ENCODE data around the gene EXOC3.
"Not testable (repeated sequence)": the region's sequence is repeated elsewhere in the genome, so short reads cannot be mapped to it uniquely, and the experiment has no call there.

EXOC3 gene

DNA sequence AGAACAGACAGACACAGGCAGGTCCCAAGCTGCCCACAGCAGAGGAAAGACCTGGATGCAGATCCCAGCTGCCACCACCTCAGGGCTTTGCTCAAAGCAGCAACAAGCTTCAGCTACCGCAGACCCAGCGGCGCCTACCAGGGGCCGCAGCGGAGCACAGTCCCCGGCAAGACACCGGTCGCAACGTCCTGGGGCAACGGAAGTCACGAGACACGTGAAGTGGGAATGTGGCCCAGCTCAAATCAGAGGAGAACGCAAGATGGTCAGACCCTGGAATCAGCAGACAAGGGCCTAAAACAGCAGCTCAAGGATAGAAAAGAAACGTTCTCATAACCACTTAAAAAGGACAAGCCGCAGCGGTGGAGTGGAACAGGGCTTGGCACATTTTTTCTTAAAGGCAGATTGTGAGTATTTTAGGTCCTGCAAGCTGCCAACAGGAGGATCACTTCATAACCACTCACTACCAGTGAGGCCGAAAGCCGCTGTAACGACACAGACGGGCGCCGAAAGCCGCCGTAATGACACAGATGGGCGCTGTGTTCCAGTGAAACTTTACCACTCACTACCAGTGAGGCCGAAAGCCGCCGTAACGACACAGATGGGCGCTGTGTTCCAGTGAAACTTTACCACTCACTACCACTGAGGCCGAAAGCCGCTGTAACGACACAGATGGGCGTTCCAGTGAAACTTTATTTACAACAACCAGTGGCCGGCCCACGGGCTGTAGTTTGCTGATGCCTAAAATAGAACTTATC is 59.5 kb downstream of the EXOC3 start:
- no peak for DNase-seq
- ATAC-seq: no peak

DNA sequence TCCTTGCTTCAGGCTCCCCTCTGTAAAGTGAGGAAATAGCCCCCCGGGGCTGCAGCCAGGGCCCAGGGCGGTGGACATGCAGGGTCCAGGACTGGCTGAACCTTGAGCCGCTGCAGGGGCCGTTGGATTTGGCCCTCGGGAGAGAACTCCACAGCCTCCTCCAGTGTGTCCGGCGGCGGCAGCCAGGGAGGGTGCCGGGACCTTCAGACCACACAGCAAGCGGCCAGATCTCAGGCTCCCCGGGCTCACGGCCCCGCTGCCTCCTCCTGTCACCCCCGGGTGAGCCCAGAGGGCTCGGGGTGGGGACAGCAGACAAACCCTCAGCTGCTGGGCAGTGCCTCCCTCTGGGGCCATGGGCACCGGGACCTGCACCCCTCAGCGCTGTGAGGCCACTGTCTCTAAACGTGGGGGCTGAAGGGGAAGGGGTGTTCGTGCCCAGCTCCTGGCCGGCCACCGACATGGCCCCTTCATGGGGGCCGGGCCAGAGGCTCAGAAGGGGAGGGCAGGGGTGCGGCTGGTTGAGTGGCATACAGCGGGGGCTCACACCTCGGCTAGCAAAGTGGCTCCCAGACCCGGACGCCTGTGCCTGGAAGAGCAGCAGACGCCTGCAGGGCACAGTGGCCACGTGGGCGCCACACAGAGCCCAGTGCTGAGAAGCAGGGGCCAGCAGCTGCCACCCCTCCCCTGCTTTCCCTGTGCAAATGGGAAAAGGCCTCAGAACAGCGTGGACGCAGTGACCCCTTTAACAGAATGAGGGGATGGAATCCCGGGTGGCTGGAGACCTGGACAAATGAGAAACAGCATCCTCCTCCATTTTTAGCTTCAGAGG is 61.6 kb downstream of the EXOC3 start:
- no peak for DNase-seq
- no peak for ATAC-seq

DNA sequence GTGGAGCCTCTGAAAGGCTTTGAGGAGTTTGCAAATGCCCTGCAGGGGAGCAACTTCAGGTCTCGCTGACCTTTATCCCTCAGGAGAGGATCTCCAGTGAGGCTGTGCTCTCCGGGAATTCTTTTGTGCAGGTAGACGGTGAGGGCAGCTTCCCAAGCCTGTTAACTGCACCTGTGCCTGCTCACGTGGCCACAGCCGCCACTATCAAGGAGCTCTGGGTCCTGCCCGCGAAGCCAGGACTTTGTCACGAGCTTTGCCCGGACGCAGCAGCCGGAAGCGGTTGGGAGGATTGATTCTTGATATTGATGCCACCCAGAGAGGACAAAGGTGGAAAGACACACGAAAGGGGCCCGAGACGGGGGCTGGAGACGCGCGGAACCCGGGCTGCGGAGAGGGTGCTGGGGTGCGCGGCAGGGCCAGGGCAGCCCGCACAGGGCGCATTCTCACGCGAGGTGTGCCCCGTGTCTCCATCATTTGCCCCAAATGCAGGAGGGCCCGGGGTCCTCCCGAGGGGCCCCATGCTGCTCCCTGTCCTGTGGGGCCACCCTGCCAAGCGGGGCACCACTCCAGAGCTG is 63.1 kb downstream of the EXOC3 start:
- DNase-seq (no peak), ATAC-seq (no peak)

DNA sequence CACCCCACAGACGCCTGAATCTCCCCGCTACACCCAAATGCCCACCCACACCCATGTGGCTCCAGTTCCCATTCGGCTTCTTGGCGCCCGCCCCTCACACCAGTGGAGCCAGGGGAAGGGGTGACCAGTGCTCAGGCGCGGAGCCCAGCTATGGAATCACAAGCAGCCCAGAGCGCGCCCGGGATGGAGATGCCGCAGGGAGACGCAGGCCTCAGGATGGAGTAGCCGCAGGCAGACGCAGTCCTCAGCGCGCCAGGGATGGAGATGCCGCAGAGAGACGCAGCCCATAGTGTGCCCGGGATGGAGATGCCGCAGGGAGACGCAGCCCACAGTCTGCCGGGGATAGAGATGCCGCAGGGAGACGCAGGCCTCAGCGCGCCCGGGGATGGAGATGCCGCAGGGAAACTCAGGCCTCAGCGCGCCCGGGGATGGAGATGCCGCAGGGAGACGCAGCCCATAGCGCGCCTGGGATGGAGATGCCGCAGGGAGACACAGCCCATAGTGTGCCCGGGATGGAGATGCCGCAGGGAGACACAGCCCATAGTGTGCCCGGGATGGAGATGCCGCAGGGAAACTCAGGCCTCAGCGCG is 65.1 kb downstream of the EXOC3 start:
- not testable (repeated sequence) for DNase-seq, ATAC-seq

DNA sequence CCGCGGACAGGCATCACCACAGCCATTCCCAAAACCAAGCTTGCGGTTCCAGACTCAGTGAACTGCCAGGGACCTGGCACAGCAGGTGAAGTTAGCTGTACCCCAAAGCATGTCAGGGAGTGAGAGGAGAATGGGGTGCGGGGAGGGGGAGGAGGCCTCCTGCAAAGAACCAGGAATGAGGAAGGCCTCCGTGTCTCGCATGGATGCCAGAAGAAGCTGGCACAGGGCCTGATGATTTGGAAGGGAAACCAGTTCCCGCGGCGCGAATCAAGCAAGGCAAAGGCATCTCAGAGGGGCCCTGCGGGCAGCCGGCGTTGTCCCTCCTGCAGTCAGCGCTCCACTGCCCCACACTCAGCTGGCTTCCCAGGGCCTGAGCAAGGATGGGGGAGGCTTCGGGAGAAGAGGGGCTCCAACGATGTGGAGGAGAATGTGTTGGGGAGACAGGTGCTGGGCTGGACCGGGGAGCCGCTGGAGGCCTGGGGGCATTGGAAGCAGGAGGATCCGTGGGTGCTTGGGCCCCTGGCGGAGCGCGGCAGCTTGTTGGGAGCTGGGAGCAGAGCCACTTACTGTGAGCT is 66.7 kb downstream of the EXOC3 start:
- ATAC-seq (no peak), DNase-seq (no peak)

DNA sequence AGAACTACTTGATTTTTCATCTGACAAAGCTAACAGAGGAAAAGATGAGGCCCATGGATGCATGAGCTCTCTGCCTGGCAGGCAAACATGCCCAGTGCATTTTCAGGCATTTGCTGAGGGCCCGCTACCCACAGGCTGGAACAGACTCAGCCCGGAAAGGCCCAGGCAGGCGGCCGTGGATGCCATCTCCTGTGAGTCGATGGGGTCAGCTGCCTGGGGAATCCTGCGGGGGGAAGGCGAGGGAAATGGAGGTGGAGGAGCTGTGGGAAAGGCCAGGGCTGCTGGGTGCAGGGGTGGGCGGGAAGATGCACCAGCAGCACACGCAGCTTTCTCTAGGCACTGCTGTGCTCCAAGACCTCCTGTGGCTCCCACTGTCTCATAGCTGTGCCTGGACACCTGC is 67.5 kb downstream of the EXOC3 start:
- no peak for ATAC-seq
- DNase-seq: no peak

DNA sequence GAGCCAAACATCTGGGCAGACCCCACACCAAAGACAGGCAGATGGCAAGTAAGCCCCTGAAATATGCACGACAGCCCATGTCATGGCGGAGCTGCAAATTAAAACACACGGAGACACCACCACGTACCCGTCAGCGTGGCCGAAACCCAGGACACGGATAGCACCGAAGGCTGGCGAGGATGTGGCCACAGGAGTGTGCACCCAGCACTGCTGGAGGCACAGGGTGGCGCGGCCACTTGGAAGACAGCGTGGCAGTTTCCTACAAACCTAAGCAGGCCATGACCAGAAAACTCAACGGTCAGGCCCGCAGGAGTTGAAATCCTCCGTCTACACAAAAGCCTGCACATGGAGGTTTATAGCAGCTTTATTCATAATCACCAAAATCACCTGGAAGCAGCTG is 68.5 kb downstream of the EXOC3 start:
- DNase-seq (no peak), ATAC-seq (no peak)

DNA sequence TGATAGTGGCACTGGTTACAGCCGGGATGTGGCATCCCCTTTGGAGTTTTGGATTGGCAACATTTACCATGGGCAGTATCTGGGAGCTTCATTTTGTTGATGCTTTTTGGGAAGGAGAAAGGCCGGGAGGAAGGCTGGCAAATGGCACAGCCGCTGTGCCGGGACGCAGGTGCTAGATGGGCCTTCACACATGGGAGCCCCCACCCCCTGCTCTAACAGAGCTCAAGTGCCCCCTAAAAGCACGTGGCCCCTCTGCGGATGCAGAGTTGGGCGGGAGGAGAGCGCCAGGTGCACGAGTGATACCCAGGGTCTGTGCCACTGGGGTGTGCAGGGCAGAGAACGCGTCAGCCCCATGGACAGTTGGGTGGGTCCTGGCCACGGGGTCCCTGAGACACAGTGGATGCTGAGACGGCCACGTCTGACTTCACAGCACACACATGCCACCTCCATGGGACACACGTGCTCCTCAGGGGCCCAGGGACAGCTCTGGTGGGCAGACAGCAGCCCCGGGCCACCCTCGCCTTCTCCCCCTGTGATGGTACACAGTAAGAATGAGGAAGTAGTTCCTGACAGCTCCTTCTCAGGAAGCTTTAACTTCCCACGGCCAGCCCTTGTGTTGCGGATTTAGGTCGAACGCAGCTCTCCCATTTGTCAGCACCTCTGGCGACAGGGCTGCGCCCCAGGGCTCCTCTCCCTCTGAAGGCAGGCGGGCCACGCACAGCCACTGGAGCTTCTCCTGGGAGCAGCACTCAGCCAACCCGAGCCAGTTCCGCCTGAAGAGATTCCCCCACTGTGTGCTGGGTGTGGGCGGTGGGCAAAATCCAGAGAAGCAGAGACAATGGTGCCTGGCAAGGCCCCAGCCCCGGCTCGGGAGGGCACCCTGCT is 70.5 kb downstream of the EXOC3 start:
- ATAC-seq: no peak
- DNase-seq: no peak

DNA sequence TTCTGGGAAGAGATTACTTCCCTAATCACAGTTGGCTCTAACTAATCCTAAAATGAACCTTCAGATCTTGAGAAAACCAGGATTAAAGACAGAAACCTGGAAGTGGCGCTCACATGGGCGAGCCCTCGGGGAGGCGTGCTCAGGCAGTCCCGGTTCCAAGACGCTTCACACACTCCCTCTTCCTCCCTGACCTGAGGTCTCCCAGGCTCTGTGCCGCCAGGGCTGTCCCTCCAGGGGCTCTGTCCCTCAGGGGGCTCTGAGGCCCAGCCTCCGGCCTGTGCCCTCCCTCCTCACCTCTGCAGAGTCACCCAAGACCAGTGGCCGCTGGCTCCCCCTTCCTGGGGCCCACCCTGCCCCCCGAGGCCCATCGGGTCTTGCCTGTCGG is 71.1 kb downstream of the EXOC3 start:
- ATAC-seq (no peak), DNase-seq (no peak)

DNA sequence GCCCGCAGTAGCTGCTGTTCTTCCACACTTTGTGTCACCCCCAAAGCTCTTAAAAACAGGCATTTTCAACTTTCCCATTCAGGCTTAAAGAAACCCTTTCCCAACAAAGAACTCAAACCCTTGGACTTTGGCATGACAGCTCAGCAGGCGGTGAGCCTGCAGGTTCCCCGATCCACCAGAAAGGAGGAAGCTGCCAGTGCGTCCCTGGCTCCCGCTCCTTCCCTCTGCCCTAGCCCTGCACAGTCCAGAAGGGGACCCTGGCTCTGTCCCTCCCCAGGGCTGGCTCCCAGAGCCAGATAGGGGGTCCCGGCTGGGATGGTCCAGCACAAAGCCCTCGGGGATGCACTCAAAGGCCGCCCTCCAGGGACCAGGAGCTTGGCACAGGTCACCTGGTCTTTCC is 71.7 kb downstream of the EXOC3 start:
- DNase-seq: no peak
- no peak for ATAC-seq

DNA sequence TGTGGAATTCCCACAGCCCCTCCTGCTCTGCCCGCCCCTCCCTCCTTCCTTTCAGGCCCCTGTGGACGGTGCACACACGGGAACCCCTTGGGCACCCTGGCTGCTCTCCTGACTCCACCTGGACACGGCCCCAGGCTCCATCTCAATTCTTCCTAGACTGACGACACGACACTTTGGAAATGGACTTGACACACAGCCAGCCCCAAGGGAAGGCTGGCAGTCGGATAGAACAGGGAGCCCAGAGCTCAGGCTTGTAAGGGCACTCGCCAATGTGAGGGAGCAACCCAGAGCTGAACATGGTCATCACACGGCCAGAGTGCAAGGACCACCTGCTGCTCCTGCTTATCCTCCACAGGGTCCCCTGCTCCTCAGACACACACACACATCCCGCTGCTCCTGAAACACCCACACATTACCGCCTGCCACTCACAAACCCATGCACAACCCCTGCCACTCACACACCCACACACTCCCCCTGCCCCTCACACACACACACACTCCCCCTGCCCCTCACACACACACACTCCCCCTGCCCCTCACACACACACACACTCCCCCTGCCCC is 72.4 kb downstream of the EXOC3 start:
- DNase-seq: no peak
- no peak for ATAC-seq

DNA sequence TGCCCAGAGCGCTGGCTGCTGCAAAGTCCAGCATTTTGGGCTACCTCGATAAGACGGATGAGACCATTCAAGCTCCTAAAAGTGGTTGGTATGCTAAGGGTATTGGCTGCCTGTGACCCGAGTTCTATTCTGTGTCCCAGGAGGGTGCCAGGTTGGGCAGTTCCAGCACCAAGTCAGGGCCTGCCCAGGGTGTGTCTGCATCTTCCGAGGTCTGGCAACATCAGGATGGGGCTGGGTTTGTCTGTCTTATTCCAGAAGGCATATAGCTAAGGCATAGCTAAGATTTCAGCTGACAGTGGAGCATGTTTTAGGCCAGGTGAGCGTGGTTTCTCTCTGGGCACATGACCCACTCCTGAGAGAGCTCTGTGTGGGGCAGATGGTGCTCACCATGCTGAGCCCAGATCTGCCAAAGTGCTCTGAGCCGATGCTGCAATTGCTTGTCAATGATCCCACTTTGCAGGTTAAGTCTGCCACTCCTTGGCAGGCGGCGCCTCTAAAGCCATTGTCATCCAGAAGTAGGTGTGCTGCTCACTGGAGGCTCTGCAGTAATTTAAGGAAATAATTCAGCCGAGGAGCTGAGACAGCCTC is 73.5 kb downstream of the EXOC3 start:
- ATAC-seq: no peak

More for the DNA sequence above, 73.5 kb downstream of the EXOC3 start:
- DNase-seq: no peak
